Colonic mucosa (tissue), 4 donors: Measurements from ENCODE around the gene RAD18. TPM values are rescaled to one million over a fixed set of nuclear protein-coding genes. Genes with fewer than 3 reads are reported as not detected.

Experiments used
- DNase-seq: peaks from one replicate; pipeline ENCODE4 v3.0.0-alpha.2; 2020
- H3K27ac ChIP-seq: fragments of 200-600 bp; one replicate; pipeline ENCODE4 v1.8.0; 2021
- H3K27me3 ChIP-seq: fragments of 200-600 bp; one replicate; pipeline ENCODE4 v1.8.0; 2021
- H3K36me3 ChIP-seq: fragments of 200-600 bp; one replicate; pipeline ENCODE4 v1.8.0; 2021
- H3K4me1 ChIP-seq: fragments of 200-600 bp; one replicate; pipeline ENCODE4 v1.8.0; 2021; ENCODE audit warnings: mild to moderate bottlenecking
- H3K4me3 ChIP-seq: fragments of 200-600 bp; one replicate; pipeline ENCODE4 v1.8.0; 2021
- H3K9ac ChIP-seq, 2 donors: one replicate each; pipeline ENCODE4 v1.7.0; 2013; ENCODE audit warnings: control low read depth in 2 of 2, low read depth in 2 of 2, low read length in 2 of 2
- H3K9me3 ChIP-seq: fragments of 200-600 bp; one replicate; pipeline ENCODE4 v1.8.0; 2021
- intact Hi-C: fragments of 100-400 bp; cut with DNase I; formaldehyde crosslinking; loops from one replicate; pipeline ENCODE4 v1.14.1; 2022
- total RNA-seq, 2 donors: library from RNA; stranded (reverse); fragmentation: NEBNext Ultra II Directional in 1 of 2; extraction: Animal tissue kit (Norgen Biotek cat#: 25700) in 1 of 2; gene quantifications; one replicate each; pipeline ENCODE4 v1.2.1, GENCODE V29; 2021
- TF ChIP-seq, protein P1 (sequence below): fragments of 200-600 bp; IDR thresholded peaks from one replicate; pipeline ENCODE4 v1.8.0; 2022; ENCODE audit warnings: antibody characterized with exemption, mild to moderate bottlenecking
- donor health status: healthy.
- donor health status: DM: no; HTN: no; CAD: no.
- donor health status: DM: no; HTN: no; CAD: no.

The RAD18 gene
- total RNA-seq, 2 donors from 2014 or later = 12.2 to 25.9 TPM

DNA sequence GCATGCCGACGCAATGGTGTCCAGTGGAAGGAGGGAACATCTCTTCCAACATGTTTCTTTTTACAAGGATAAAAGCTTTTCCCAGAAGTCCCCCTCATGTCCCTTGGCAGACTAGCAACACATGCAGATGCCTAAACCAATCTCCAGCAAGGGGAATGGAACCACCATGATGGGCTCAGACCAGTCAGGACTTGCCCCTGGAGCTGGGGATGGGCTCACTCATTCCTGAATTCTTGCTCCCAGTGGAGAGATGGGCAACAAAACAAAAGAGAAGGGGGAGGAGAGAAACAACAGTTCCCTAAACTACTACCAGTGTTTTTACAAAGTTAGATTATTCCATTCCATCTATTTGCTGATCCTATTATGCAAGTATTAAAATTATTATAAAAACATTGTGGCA lies 117.1 kb downstream of the RAD18 start:
- TF ChIP-seq, protein P1, sequence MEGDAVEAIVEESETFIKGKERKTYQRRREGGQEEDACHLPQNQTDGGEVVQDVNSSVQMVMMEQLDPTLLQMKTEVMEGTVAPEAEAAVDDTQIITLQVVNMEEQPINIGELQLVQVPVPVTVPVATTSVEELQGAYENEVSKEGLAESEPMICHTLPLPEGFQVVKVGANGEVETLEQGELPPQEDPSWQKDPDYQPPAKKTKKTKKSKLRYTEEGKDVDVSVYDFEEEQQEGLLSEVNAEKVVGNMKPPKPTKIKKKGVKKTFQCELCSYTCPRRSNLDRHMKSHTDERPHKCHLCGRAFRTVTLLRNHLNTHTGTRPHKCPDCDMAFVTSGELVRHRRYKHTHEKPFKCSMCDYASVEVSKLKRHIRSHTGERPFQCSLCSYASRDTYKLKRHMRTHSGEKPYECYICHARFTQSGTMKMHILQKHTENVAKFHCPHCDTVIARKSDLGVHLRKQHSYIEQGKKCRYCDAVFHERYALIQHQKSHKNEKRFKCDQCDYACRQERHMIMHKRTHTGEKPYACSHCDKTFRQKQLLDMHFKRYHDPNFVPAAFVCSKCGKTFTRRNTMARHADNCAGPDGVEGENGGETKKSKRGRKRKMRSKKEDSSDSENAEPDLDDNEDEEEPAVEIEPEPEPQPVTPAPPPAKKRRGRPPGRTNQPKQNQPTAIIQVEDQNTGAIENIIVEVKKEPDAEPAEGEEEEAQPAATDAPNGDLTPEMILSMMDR = no peak
- Histone ChIP-seq H3K27me3 (no peaks in the 10 kb centered on the region), H3K36me3 (no peaks in the 10 kb centered on the region), H3K4me3 (no peak overlapping the region), H3K9ac (no peak overlapping the region), H3K4me1 (no peaks in the 10 kb centered on the region), H3K27ac (no peak overlapping the region), H3K9me3 (no peaks in the 10 kb centered on the region)
- intact Hi-C loops = no loop called here
- no peak for DNase-seq

DNA sequence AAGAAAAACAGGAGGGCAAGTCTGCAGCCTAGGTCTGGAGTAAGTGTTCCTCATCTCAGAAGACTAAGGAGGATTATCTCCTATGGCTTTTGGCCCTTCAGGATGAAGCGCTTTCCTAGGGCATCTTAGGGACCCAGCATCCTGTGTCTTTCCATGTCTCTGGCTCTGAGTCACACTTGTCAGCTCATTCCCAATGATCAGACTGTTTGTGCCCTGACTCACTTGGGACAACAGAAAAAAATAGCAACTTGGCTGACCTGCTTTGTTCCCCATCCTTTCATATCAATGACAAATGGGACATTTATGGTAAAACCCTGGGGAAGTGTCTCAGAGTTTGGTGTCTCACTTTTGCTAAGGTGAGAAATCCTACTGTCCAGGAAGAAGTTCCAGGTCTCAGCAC lies 117.6 kb downstream of the RAD18 start:
- TF ChIP-seq, protein P1 = no peak
- no peak overlapping the region for H3K4me3 ChIP-seq
- no peaks in the 10 kb centered on the region for H3K9me3 ChIP-seq
- no peak overlapping the region for H3K9ac ChIP-seq
- H3K36me3 ChIP-seq = no peaks in the 10 kb centered on the region
- intact Hi-C loops = no loop called here
- H3K4me1 ChIP-seq = no peaks in the 10 kb centered on the region
- H3K27ac ChIP-seq = no peak overlapping the region
- no peaks in the 10 kb centered on the region for H3K27me3 ChIP-seq
- DNase-seq = no peak

DNA sequence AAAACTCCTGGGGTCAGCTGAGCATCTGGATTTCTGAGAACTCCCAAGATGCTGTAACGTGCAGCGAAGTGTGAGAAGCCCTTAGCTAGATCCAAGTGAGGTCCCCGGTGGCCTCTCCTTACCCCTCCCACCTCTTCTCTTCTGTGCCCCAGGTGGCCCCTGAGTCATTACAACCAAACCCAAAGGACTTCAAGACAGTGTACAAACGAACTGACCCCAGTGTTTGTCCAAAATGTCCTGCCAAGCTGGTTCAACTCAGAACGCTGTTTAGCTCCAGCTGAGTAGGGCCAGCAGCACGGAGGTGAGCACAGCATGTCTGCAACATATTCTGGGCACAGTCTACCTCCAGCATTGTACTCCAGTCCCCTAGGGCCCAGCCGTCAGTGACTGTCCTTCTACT lies 119.9 kb downstream of the RAD18 start:
- Histone ChIP-seq H3K4me1 (no peaks in the 10 kb centered on the region), H3K36me3 (no peaks in the 10 kb centered on the region), H3K4me3 (no peak overlapping the region), H3K27ac (no peak overlapping the region), H3K9me3 (no peaks in the 10 kb centered on the region), H3K27me3 (no peaks in the 10 kb centered on the region), H3K9ac (no peak overlapping the region)
- intact Hi-C loops = no loop called here
- DNase-seq = no peak
- TF ChIP-seq, protein P1 = no peak

DNA sequence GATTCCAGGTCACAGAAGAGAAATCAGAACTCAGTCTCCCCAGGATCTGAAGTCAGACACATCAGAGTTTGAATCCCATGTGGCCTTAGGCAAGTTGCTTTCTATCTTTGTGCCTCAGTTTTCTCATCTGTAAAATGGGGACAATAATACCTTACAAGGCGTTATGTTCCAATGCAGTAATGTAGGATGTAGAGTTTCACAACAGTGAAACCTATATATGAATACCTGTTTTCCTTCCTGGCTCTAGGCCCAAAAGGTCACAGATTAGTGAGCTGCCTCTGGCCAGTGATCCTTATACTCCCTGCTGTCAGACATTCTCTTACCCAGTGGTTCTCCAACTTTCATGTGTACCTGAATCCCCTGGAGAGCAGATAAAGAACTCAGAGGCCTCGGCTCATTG lies 121.0 kb downstream of the RAD18 start:
- H3K4me3 ChIP-seq = no peak overlapping the region
- TF ChIP-seq, protein P1 = no peak

DNA sequence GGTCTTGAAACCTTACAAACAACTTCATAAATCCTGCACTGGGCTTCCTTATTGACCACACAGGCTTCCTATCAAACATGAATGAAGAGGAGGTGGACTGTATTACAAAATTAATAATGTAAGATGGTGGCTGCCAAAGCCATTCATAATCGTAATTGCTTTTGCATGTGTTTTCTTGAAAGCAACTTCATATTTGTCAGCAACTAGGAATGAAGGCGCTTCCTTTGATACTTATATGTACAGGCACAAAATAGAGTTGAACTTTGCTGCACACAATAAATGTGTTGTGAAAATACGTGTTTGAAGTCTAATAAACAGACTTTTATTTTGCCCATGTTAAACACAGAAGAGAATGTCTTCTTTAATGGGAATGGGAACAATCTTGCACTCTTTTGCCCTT lies 121.8 kb downstream of the RAD18 start:
- Histone ChIP-seq H3K9ac (no peak overlapping the region), H3K4me3 (no peak overlapping the region), H3K4me1 (no peaks in the 10 kb centered on the region), H3K9me3 (no peaks in the 10 kb centered on the region), H3K27me3 (no peaks in the 10 kb centered on the region), H3K36me3 (no peaks in the 10 kb centered on the region), H3K27ac (no peak overlapping the region)
- TF ChIP-seq, protein P1 = no peak
- intact Hi-C loops = no loop called here
- no peak for DNase-seq

More for the DNA sequence above, 121.0 kb downstream of the RAD18 start:
- H3K27ac ChIP-seq = no peak overlapping the region
- no peak overlapping the region for H3K9ac ChIP-seq
- intact Hi-C loops = no loop called here
- no peaks in the 10 kb centered on the region for H3K36me3 ChIP-seq
- DNase-seq = no peak
- H3K4me1 ChIP-seq = no peaks in the 10 kb centered on the region
- no peaks in the 10 kb centered on the region for H3K27me3 ChIP-seq
- H3K9me3 ChIP-seq = no peaks in the 10 kb centered on the region

DNA sequence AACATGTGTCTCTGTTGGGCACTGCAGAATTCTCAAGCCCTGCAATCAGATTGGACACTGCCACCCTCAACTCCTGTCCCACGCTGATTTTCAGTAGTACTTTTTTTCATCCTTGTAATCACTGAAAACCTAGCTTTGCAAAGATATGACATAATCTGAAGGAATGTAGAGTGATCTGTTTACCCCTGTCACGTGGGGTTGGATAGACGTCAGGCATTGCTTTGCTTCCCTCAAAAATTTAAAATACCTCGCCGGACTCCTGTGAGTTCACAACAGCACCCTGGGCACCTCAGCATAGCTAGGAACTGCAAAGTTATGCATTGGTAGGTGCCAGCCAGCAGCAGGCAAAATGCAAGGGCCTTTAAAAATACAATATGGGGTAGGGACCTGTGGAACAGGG lies 122.7 kb downstream of the RAD18 start:
- H3K9ac ChIP-seq = no peak overlapping the region
- H3K27me3 ChIP-seq = no peaks in the 10 kb centered on the region
- H3K4me3 ChIP-seq = no peak overlapping the region
- H3K36me3 ChIP-seq = no peaks in the 10 kb centered on the region
- DNase-seq = no peak
- no peak overlapping the region for H3K27ac ChIP-seq
- no peaks in the 10 kb centered on the region for H3K4me1 ChIP-seq
- no peaks in the 10 kb centered on the region for H3K9me3 ChIP-seq
- TF ChIP-seq, protein P1 = no peak
- intact Hi-C loops = no loop called here
